SW 1271 (cell line): ENCODE results near the gene MRGPRF.
"Not testable (repeated sequence)": the region's sequence is repeated elsewhere in the genome, so short reads cannot be mapped to it uniquely, and the experiment has no call there.

ENCODE experiments used
- DNase-seq, 2 experiments: peaks; one replicate each; lab custom pipeline; 2025; lab: John Stamatoyannopoulos, UW

The MRGPRF gene

GRCh38 chr11:69002570-69003231 lies 10.3 kb downstream of the MRGPRF start:
- no peak for DNase-seq

GRCh38 chr11:69002110-69002569 lies 10.9 kb downstream of the MRGPRF start:
- no peak for DNase-seq

- no peak for DNase-seq
Observed at GRCh38 chr11:69001243-69002081, 11.6 kb downstream of the MRGPRF start.

GRCh38 chr11:69000831-69001242 lies 12.2 kb downstream of the MRGPRF start:
- peak in 1 of 2 experiments; percentile 43 for DNase-seq

- DNase-seq = no peak
Observed at GRCh38 chr11:69000391-69000790, 12.7 kb downstream of the MRGPRF start.

GRCh38 chr11:68999748-69000355 lies 13.2 kb downstream of the MRGPRF start:
- DNase-seq = not testable (repeated sequence)

- no peak for DNase-seq
Observed at GRCh38 chr11:68999093-68999747, 13.8 kb downstream of the MRGPRF start.

- DNase-seq = no peak
Observed at GRCh38 chr11:68998390-68998911, 14.6 kb downstream of the MRGPRF start.

- DNase-seq = no peak
Observed at GRCh38 chr11:68997995-68998348, 15.1 kb downstream of the MRGPRF start.

- DNase-seq = no peak
Observed at GRCh38 chr11:68997124-68997994, 15.7 kb downstream of the MRGPRF start.

- no peak for DNase-seq
Observed at GRCh38 chr11:68996376-68997123, 16.5 kb downstream of the MRGPRF start.

- no peak for DNase-seq
Observed at GRCh38 chr11:68994894-68995285, 18.2 kb downstream of the MRGPRF start.

- no peak for DNase-seq
Observed at GRCh38 chr11:68994161-68994893, 18.7 kb downstream of the MRGPRF start.

GRCh38 chr11:68993546-68993945 lies 19.5 kb downstream of the MRGPRF start:
- DNase-seq = no peak

GRCh38 chr11:68992743-68993255 lies 20.2 kb downstream of the MRGPRF start:
- no peak for DNase-seq

- no peak for DNase-seq
Observed at GRCh38 chr11:68990995-68991780, 21.9 kb downstream of the MRGPRF start.

GRCh38 chr11:68989936-68990606 lies 23.0 kb downstream of the MRGPRF start:
- DNase-seq = no peak

GRCh38 chr11:68988491-68988890 lies 24.6 kb downstream of the MRGPRF start:
- DNase-seq = no peak
